SK-N-SH treated with all-trans-retinoic acid at 6 μM for 48 hours (cell line): Measurements from ENCODE around the gene RAB27A.

Source experiments
- ATAC-seq: fragments of 200-7000 bp; cut with Tn5 transposase; 3 replicates; pipeline ENCODE4 v1.9.1; 2020; ENCODE audit warnings: mild to moderate bottlenecking, moderate library complexity
- ARNTL ChIP-seq: fragments of 450-650 bp; formaldehyde crosslinking; IDR thresholded peaks from 2 replicates; pipeline ENCODE4 v1.5.0; 2020; ENCODE audit warnings: low read depth, mild to moderate bottlenecking, moderate library complexity, borderline replicate concordance
- BACH2 ChIP-seq: fragments of 250-450 bp; sonication (Bioruptor Pico); IDR thresholded peaks from 2 replicates; pipeline ENCODE4 v1.9.0; 2021; ENCODE audit warnings: mild to moderate bottlenecking, borderline replicate concordance
- CREB5 ChIP-seq: fragments of 250-450 bp; sonication (Bioruptor Pico); IDR thresholded peaks from 2 replicates; pipeline ENCODE4 v1.5.1; 2020; ENCODE audit warnings: low read depth, mild to moderate bottlenecking, moderate library complexity
- CSDC2 ChIP-seq: fragments of 250-450 bp; sonication (Bioruptor Pico); IDR thresholded peaks from 2 replicates; pipeline ENCODE4 v1.5.0; 2020; ENCODE audit warnings: mild to moderate bottlenecking, moderate library complexity
- CSRNP3 ChIP-seq: fragments of 250-450 bp; sonication (Bioruptor Pico); IDR thresholded peaks from 2 replicates; pipeline ENCODE4 v1.5.1; 2021; ENCODE audit warnings: mild to moderate bottlenecking, moderate library complexity
- ESRRG ChIP-seq: fragments of 250-450 bp; sonication (Bioruptor Pico); IDR thresholded peaks from 2 replicates; pipeline ENCODE4 v1.6.1; 2021; ENCODE audit warnings: mild to moderate bottlenecking
- GLIS3 ChIP-seq: fragments of 250-450 bp; sonication (Bioruptor Pico); IDR thresholded peaks from 2 replicates; pipeline ENCODE4 v1.5.0; 2020; ENCODE audit warnings: mild to moderate bottlenecking, moderate library complexity
- ISL1 ChIP-seq: fragments of 250-450 bp; sonication (Bioruptor Pico); IDR thresholded peaks from 2 replicates; pipeline ENCODE4 v2.1.2; 2022; ENCODE audit warnings: mild to moderate bottlenecking, moderate library complexity
- OSR1 ChIP-seq: fragments of 250-450 bp; sonication (Bioruptor Pico); IDR thresholded peaks from 2 replicates; pipeline ENCODE4 v1.8.0; 2022; ENCODE audit warnings: moderate library complexity, mild to moderate bottlenecking, inconsistent platforms
- PATZ1 ChIP-seq: fragments of 250-450 bp; sonication (Bioruptor Pico); IDR thresholded peaks from 2 replicates; pipeline ENCODE4 v1.8.0; 2020; ENCODE audit warnings: mild to moderate bottlenecking, moderate library complexity, borderline replicate concordance
- POU6F1 ChIP-seq: fragments of 250-450 bp; sonication (Bioruptor Pico); IDR thresholded peaks from 2 replicates; pipeline ENCODE4 v1.8.0; 2021; ENCODE audit warnings: low read depth, mild to moderate bottlenecking, moderate library complexity, borderline replicate concordance
- PPARA ChIP-seq: fragments of 250-450 bp; sonication (Bioruptor Pico); IDR thresholded peaks from 2 replicates; pipeline ENCODE4 v1.5.0; 2020; ENCODE audit warnings: mild to moderate bottlenecking, borderline replicate concordance
- RARB ChIP-seq: fragments of 250-450 bp; sonication (Bioruptor Pico); IDR thresholded peaks from 2 replicates; pipeline ENCODE4 v1.8.0; 2021; ENCODE audit warnings: mild to moderate bottlenecking, moderate library complexity
- SNAI2 ChIP-seq: fragments of 250-450 bp; sonication (Bioruptor Pico); IDR thresholded peaks from 2 replicates; pipeline ENCODE4 v1.5.0; 2020; ENCODE audit warnings: mild to moderate bottlenecking, moderate library complexity
- TOX ChIP-seq: fragments of 250-450 bp; sonication (Bioruptor Pico); IDR thresholded peaks from 2 replicates; pipeline ENCODE4 v1.8.0; 2021; ENCODE audit warnings: mild to moderate bottlenecking, moderate library complexity, borderline replicate concordance
- TSHZ2 ChIP-seq: fragments of 250-450 bp; sonication (Bioruptor Pico); IDR thresholded peaks from 2 replicates; pipeline ENCODE4 v1.5.0; 2020; ENCODE audit warnings: mild to moderate bottlenecking, moderate library complexity
- ZC3H10 ChIP-seq: fragments of 250-450 bp; sonication (Bioruptor Pico); IDR thresholded peaks from 2 replicates; pipeline ENCODE4 v1.5.1; 2021; ENCODE audit warnings: mild to moderate bottlenecking, moderate library complexity
- ZFP3 ChIP-seq: fragments of 250-450 bp; sonication (Bioruptor Pico); IDR thresholded peaks from 2 replicates; pipeline ENCODE4 v1.5.0; 2020; ENCODE audit warnings: mild to moderate bottlenecking, moderate library complexity
- ZFP30 ChIP-seq: fragments of 450-650 bp; formaldehyde crosslinking; IDR thresholded peaks from 2 replicates; pipeline ENCODE4 v1.5.0; 2022; ENCODE audit warnings: mild to moderate bottlenecking, moderate library complexity
- ZNF565 ChIP-seq: fragments of 450-650 bp; formaldehyde crosslinking; conservative IDR thresholded peaks from 2 replicates; pipeline ENCODE4 v1.5.0; 2020; ENCODE audit warnings: low read depth, mild to moderate bottlenecking, moderate library complexity
- ZNF70 ChIP-seq: fragments of 450-650 bp; formaldehyde crosslinking; IDR thresholded peaks from 2 replicates; pipeline ENCODE4 v1.5.0; 2020; ENCODE audit warnings: mild to moderate bottlenecking, moderate library complexity
- ZNF8 ChIP-seq: fragments of 450-650 bp; formaldehyde crosslinking; IDR thresholded peaks from 2 replicates; pipeline ENCODE4 v1.5.0; 2020; ENCODE audit warnings: mild to moderate bottlenecking, moderate library complexity

Gene RAB27A

GRCh38 chr15:55170361-55170760 lies 119.3 kb downstream of the RAB27A start:
- ATAC-seq, result no peak
- TF ChIP-seq CSDC2 (CRISPR knock-in tag), result no peak
- TF ChIP-seq CSRNP3, result no peak
- no peak for TF ChIP-seq TOX (CRISPR knock-in tag)

- TF ChIP-seq CREB5 (CRISPR knock-in tag) (no peak), CSDC2 (CRISPR knock-in tag) (no peak), CSRNP3 (no peak), ARNTL (CRISPR knock-in tag) (no peak), PPARA (CRISPR knock-in tag) (no peak), ZNF565 (CRISPR knock-in tag) (no peak), ISL1 (CRISPR knock-in tag) (no peak), TOX (CRISPR knock-in tag) (no peak)
- TF ChIP-seq, all 23 proteins: peak for 0
- ATAC-seq, result peak; percentile 98
Measured at GRCh38 chr15:55168350-55168974, 121.2 kb downstream of the RAB27A start.

GRCh38 chr15:55164284-55164683 lies 125.3 kb downstream of the RAB27A start:
- TF ChIP-seq ZNF8 (CRISPR knock-in tag) (no peak), ZFP3 (CRISPR knock-in tag) (no peak), TSHZ2 (CRISPR knock-in tag) (no peak), ZC3H10 (CRISPR knock-in tag) (no peak), OSR1 (CRISPR knock-in tag) (no peak), PATZ1 (CRISPR knock-in tag) (no peak), GLIS3 (CRISPR knock-in tag) (no peak), ESRRG (CRISPR knock-in tag) (no peak), SNAI2 (no peak), ARNTL (CRISPR knock-in tag) (no peak), CSDC2 (CRISPR knock-in tag) (no peak), RARB (CRISPR knock-in tag) (no peak), ZNF565 (CRISPR knock-in tag) (no peak), CREB5 (CRISPR knock-in tag) (no peak), ZNF70 (CRISPR knock-in tag) (no peak), CSRNP3 (no peak), BACH2 (no peak), ZFP30 (CRISPR knock-in tag) (no peak), PPARA (CRISPR knock-in tag) (no peak), POU6F1 (CRISPR knock-in tag) (no peak)
- ATAC-seq, result no peak
